SK-N-SH treated with all-trans-retinoic acid at 6 μM for 48 hours (cell line): ENCODE results near the gene EFL1.

Experiments
- ATAC-seq: fragments of 200-7000 bp; cut with Tn5 transposase; 3 replicates; pipeline ENCODE4 v1.9.1; 2020; ENCODE audit warnings: mild to moderate bottlenecking, moderate library complexity
- ARNTL ChIP-seq: fragments of 450-650 bp; formaldehyde crosslinking; IDR thresholded peaks from 2 replicates; pipeline ENCODE4 v1.5.0; 2020; ENCODE audit warnings: low read depth, mild to moderate bottlenecking, moderate library complexity, borderline replicate concordance
- BACH2 ChIP-seq: fragments of 250-450 bp; sonication (Bioruptor Pico); IDR thresholded peaks from 2 replicates; pipeline ENCODE4 v1.9.0; 2021; ENCODE audit warnings: mild to moderate bottlenecking, borderline replicate concordance
- CSDC2 ChIP-seq: fragments of 250-450 bp; sonication (Bioruptor Pico); IDR thresholded peaks from 2 replicates; pipeline ENCODE4 v1.5.0; 2020; ENCODE audit warnings: mild to moderate bottlenecking, moderate library complexity
- ESRRG ChIP-seq: fragments of 250-450 bp; sonication (Bioruptor Pico); IDR thresholded peaks from 2 replicates; pipeline ENCODE4 v1.6.1; 2021; ENCODE audit warnings: mild to moderate bottlenecking
- GLIS3 ChIP-seq: fragments of 250-450 bp; sonication (Bioruptor Pico); IDR thresholded peaks from 2 replicates; pipeline ENCODE4 v1.5.0; 2020; ENCODE audit warnings: mild to moderate bottlenecking, moderate library complexity
- ISL1 ChIP-seq: fragments of 250-450 bp; sonication (Bioruptor Pico); IDR thresholded peaks from 2 replicates; pipeline ENCODE4 v2.1.2; 2022; ENCODE audit warnings: mild to moderate bottlenecking, moderate library complexity
- OSR1 ChIP-seq: fragments of 250-450 bp; sonication (Bioruptor Pico); IDR thresholded peaks from 2 replicates; pipeline ENCODE4 v1.8.0; 2022; ENCODE audit warnings: moderate library complexity, mild to moderate bottlenecking, inconsistent platforms
- PPARA ChIP-seq: fragments of 250-450 bp; sonication (Bioruptor Pico); IDR thresholded peaks from 2 replicates; pipeline ENCODE4 v1.5.0; 2020; ENCODE audit warnings: mild to moderate bottlenecking, borderline replicate concordance
- RARB ChIP-seq: fragments of 250-450 bp; sonication (Bioruptor Pico); IDR thresholded peaks from 2 replicates; pipeline ENCODE4 v1.8.0; 2021; ENCODE audit warnings: mild to moderate bottlenecking, moderate library complexity
- SNAI2 ChIP-seq: fragments of 250-450 bp; sonication (Bioruptor Pico); IDR thresholded peaks from 2 replicates; pipeline ENCODE4 v1.5.0; 2020; ENCODE audit warnings: mild to moderate bottlenecking, moderate library complexity
- TCF4 ChIP-seq: fragments of 250-450 bp; sonication (Bioruptor Pico); IDR thresholded peaks from 2 replicates; pipeline ENCODE4 v1.8.0; 2021; ENCODE audit warnings: mild to moderate bottlenecking, moderate library complexity, borderline replicate concordance
- ZC3H10 ChIP-seq: fragments of 250-450 bp; sonication (Bioruptor Pico); IDR thresholded peaks from 2 replicates; pipeline ENCODE4 v1.5.1; 2021; ENCODE audit warnings: mild to moderate bottlenecking, moderate library complexity
- ZFP3 ChIP-seq: fragments of 250-450 bp; sonication (Bioruptor Pico); IDR thresholded peaks from 2 replicates; pipeline ENCODE4 v1.5.0; 2020; ENCODE audit warnings: mild to moderate bottlenecking, moderate library complexity
- ZNF70 ChIP-seq: fragments of 450-650 bp; formaldehyde crosslinking; IDR thresholded peaks from 2 replicates; pipeline ENCODE4 v1.5.0; 2020; ENCODE audit warnings: mild to moderate bottlenecking, moderate library complexity
- ZNF8 ChIP-seq: fragments of 450-650 bp; formaldehyde crosslinking; IDR thresholded peaks from 2 replicates; pipeline ENCODE4 v1.5.0; 2020; ENCODE audit warnings: mild to moderate bottlenecking, moderate library complexity
- TF ChIP-seq, protein P1 (sequence below): fragments of 250-450 bp; sonication (Bioruptor Pico); IDR thresholded peaks from 2 replicates; pipeline ENCODE4 v1.8.0; 2020; ENCODE audit warnings: mild to moderate bottlenecking, moderate library complexity, borderline replicate concordance
- TF ChIP-seq, protein P2 (sequence below): fragments of 250-450 bp; sonication (Bioruptor Pico); IDR thresholded peaks from 2 replicates; pipeline ENCODE4 v1.5.1; 2021; ENCODE audit warnings: mild to moderate bottlenecking, moderate library complexity
- TF ChIP-seq, protein P3 (sequence below): fragments of 250-450 bp; sonication (Bioruptor Pico); IDR thresholded peaks from 2 replicates; pipeline ENCODE4 v1.5.0; 2020; ENCODE audit warnings: mild to moderate bottlenecking, moderate library complexity
- TF ChIP-seq, protein P4 (sequence below): fragments of 250-450 bp; sonication (Bioruptor Pico); IDR thresholded peaks from 2 replicates; pipeline ENCODE4 v1.8.0; 2021; ENCODE audit warnings: low read depth, mild to moderate bottlenecking, moderate library complexity, borderline replicate concordance
- TF ChIP-seq, protein P5 (sequence below): fragments of 250-450 bp; sonication (Bioruptor Pico); IDR thresholded peaks from 2 replicates; pipeline ENCODE4 v1.5.1; 2020; ENCODE audit warnings: low read depth, mild to moderate bottlenecking, moderate library complexity

Gene EFL1

DNA sequence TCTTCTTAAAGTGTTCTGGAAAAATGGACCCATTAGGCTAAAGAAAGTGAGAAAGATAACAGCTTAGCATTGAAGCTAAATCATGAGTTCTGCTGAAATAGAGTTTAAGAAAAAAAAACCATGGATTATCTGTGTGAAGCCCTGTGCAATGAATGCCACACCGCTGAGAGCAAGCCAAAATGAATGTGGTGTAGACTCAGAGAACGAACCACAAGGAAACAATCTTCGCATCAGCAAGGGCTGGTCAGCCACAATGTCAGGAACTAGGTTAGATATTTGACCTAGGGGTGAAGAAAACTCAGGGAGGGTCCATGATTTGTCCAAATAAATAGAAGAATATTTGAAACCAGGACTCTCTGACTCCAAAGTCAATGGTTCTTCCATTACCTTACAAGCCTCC lies 125.3 kb downstream of the EFL1 start:
- ATAC-seq = no peak
- TF ChIP-seq ESRRG (no peak), BACH2 (no peak), PPARA (no peak), ARNTL (CRISPR knock-in tag) (no peak)
- TF ChIP-seq, protein P1, sequence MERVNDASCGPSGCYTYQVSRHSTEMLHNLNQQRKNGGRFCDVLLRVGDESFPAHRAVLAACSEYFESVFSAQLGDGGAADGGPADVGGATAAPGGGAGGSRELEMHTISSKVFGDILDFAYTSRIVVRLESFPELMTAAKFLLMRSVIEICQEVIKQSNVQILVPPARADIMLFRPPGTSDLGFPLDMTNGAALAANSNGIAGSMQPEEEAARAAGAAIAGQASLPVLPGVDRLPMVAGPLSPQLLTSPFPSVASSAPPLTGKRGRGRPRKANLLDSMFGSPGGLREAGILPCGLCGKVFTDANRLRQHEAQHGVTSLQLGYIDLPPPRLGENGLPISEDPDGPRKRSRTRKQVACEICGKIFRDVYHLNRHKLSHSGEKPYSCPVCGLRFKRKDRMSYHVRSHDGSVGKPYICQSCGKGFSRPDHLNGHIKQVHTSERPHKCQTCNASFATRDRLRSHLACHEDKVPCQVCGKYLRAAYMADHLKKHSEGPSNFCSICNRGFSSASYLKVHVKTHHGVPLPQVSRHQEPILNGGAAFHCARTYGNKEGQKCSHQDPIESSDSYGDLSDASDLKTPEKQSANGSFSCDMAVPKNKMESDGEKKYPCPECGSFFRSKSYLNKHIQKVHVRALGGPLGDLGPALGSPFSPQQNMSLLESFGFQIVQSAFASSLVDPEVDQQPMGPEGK = no peak
- TF ChIP-seq, protein P2, sequence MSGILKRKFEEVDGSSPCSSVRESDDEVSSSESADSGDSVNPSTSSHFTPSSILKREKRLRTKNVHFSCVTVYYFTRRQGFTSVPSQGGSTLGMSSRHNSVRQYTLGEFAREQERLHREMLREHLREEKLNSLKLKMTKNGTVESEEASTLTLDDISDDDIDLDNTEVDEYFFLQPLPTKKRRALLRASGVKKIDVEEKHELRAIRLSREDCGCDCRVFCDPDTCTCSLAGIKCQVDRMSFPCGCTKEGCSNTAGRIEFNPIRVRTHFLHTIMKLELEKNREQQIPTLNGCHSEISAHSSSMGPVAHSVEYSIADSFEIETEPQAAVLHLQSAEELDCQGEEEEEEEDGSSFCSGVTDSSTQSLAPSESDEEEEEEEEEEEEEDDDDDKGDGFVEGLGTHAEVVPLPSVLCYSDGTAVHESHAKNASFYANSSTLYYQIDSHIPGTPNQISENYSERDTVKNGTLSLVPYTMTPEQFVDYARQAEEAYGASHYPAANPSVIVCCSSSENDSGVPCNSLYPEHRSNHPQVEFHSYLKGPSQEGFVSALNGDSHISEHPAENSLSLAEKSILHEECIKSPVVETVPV = no peak

DNA sequence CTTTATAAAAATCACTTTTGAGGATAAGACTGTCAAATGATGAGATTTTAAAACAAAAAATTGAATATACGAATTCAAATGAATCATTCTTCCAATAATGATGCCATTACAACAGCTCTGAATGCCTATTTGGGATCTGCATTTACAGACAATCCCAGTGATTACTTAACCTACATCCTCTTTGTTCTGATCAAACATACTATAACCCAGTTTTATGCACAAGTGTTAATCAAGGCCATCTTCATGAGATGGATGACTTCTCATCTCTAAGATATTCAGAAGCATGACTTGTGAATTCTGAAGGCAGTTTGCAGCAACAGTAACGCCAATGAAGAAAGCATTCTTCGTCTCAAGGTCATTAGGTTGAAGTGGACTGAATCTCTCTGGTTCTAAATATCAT lies 126.4 kb downstream of the EFL1 start:
- no peak for ATAC-seq
- TF ChIP-seq, protein P1 = no peak
- no peak for TF ChIP-seq PPARA
- no peak for TF ChIP-seq SNAI2 (CRISPR knock-in tag)
- TF ChIP-seq, protein P3, sequence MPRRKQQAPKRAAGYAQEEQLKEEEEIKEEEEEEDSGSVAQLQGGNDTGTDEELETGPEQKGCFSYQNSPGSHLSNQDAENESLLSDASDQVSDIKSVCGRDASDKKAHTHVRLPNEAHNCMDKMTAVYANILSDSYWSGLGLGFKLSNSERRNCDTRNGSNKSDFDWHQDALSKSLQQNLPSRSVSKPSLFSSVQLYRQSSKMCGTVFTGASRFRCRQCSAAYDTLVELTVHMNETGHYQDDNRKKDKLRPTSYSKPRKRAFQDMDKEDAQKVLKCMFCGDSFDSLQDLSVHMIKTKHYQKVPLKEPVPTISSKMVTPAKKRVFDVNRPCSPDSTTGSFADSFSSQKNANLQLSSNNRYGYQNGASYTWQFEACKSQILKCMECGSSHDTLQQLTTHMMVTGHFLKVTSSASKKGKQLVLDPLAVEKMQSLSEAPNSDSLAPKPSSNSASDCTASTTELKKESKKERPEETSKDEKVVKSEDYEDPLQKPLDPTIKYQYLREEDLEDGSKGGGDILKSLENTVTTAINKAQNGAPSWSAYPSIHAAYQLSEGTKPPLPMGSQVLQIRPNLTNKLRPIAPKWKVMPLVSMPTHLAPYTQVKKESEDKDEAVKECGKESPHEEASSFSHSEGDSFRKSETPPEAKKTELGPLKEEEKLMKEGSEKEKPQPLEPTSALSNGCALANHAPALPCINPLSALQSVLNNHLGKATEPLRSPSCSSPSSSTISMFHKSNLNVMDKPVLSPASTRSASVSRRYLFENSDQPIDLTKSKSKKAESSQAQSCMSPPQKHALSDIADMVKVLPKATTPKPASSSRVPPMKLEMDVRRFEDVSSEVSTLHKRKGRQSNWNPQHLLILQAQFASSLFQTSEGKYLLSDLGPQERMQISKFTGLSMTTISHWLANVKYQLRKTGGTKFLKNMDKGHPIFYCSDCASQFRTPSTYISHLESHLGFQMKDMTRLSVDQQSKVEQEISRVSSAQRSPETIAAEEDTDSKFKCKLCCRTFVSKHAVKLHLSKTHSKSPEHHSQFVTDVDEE (CRISPR knock-in tag) = no peak

DNA sequence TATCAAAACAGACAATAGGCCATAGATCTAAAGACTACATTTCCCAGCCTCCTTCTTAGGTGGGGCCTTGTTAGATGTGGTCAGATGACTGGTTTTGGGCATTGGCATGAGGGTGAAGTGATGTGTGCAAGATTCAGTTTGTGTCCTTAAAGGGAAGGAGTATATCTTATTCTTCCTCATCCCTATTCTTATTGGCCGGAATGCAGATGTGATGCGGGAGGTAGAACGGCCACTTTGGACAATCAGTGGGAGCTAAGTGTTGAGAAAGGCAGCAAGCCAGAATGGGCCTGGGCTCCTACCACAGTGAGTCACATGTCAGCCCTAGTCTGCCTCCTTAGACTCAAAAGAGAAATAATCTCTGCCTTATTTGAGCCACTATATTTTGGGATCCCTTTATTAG lies 126.9 kb downstream of the EFL1 start:
- ATAC-seq = no peak
- TF ChIP-seq ZFP3 = no peak
- TF ChIP-seq, protein P4, sequence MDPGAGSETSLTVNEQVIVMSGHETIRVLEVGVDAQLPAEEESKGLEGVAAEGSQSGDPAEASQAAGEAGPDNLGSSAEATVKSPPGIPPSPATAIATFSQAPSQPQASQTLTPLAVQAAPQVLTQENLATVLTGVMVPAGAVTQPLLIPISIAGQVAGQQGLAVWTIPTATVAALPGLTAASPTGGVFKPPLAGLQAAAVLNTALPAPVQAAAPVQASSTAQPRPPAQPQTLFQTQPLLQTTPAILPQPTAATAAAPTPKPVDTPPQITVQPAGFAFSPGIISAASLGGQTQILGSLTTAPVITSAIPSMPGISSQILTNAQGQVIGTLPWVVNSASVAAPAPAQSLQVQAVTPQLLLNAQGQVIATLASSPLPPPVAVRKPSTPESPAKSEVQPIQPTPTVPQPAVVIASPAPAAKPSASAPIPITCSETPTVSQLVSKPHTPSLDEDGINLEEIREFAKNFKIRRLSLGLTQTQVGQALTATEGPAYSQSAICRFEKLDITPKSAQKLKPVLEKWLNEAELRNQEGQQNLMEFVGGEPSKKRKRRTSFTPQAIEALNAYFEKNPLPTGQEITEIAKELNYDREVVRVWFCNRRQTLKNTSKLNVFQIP (CRISPR knock-in tag) = no peak
- TF ChIP-seq ARNTL (CRISPR knock-in tag) = no peak
- no peak for TF ChIP-seq ZNF70 (CRISPR knock-in tag)
- TF ChIP-seq PPARA = no peak
- no peak for TF ChIP-seq SNAI2 (CRISPR knock-in tag)
- TF ChIP-seq GLIS3 (CRISPR knock-in tag) = no peak
- TF ChIP-seq, protein P3 (CRISPR knock-in tag) = no peak
- TF ChIP-seq CSDC2 (CRISPR knock-in tag) = no peak
- TF ChIP-seq, protein P5, sequence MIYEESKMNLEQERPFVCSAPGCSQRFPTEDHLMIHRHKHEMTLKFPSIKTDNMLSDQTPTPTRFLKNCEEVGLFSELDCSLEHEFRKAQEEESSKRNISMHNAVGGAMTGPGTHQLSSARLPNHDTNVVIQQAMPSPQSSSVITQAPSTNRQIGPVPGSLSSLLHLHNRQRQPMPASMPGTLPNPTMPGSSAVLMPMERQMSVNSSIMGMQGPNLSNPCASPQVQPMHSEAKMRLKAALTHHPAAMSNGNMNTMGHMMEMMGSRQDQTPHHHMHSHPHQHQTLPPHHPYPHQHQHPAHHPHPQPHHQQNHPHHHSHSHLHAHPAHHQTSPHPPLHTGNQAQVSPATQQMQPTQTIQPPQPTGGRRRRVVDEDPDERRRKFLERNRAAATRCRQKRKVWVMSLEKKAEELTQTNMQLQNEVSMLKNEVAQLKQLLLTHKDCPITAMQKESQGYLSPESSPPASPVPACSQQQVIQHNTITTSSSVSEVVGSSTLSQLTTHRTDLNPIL (CRISPR knock-in tag) = no peak
- no peak for TF ChIP-seq ISL1 (CRISPR knock-in tag)
- TF ChIP-seq TCF4 = no peak
- no peak for TF ChIP-seq ESRRG
- TF ChIP-seq, protein P1 = no peak
- no peak for TF ChIP-seq RARB (CRISPR knock-in tag)
- no peak for TF ChIP-seq ZC3H10 (CRISPR knock-in tag)
- TF ChIP-seq OSR1 (CRISPR knock-in tag) = no peak
- TF ChIP-seq, protein P2 = no peak
- TF ChIP-seq ZNF8 = no peak
